GM12874 (cell line): ENCODE data around the gene B4GALT5.

Source experiments
- CTCF ChIP-seq: IDR thresholded peaks from 2 replicates; pipeline ENCODE4 v1.5.1; 2011; ENCODE audit warnings: low read depth, mild to moderate bottlenecking, control low read depth, low read length, moderate library complexity; ENCODE audit not compliant: insufficient read depth

The B4GALT5 gene

DNA sequence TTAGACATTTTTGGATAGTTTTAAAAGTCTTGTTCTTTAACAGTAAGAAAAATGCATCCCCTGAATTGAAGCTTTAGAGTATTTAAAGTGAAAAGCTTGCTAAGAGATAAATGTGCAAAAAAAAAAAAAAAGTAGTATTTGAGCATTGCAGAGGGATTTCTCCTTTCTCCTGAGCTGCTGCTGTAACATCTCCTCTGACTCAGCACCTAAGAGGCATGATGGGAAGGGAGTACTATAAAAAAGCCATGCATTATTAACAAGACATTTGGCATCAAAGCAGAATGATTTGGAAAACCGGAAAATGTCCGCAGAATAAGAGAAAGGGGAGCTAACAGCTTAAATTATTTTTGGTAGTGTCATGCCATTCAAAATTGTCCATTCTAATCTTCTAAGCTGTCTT lies 27.9 kb downstream of the B4GALT5 start:
- TF ChIP-seq CTCF, result no peak

- no peak for TF ChIP-seq CTCF
Measured at GRCh38 chr20:49685161-49685601, 28.5 kb downstream of the B4GALT5 start.

DNA sequence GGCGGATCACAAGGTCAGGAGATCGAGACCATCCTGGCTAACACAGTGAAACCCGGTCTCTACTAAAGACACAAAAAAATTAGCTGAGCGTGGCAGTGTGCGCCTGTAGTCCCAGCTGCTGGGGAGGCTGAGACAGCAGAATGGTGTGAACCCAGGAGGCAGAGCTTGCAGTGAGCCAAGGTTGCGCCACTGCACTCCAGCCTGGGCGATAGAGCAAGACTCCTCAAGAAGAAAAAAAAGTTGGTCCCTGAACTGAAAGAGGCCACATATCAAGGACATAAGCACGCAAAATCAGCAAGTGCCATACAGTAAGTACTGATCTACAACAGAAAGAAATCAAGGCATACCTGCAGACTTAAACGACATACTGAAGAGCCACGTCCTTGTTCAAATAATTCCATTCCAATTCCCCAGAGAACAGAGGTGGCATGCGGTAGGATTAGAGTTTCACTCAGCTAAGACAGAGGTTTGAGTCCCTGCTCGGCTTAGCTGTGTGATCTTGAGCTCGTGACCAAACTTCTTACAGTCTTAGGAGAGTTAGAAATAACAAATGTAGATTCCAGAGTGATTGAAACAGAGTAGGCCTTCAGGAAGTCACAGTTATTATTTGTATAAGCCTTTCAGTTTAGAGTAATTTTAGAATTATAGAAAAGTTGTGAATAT lies 29.2 kb downstream of the B4GALT5 start:
- TF ChIP-seq CTCF, result no peak

DNA sequence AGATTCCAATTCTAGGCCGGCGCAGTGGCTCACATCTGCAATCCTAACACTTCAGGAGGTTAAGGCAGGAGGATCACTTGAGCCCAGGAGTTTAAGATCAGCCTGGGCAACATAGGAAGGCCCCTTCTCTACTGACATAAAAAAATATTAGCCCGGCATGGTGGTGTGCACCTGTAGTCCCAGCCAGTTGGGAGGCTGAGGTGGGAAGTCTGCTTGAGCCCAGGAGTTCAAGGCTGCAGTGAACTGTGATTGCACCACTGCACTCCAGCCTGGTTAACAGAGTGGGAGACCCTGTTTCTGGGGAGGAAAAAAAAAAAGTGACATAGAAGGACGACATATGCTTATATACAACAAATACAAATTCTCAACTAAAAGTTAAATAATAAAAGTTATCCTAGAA lies 30.9 kb downstream of the B4GALT5 start:
- TF ChIP-seq CTCF, result no peak

DNA sequence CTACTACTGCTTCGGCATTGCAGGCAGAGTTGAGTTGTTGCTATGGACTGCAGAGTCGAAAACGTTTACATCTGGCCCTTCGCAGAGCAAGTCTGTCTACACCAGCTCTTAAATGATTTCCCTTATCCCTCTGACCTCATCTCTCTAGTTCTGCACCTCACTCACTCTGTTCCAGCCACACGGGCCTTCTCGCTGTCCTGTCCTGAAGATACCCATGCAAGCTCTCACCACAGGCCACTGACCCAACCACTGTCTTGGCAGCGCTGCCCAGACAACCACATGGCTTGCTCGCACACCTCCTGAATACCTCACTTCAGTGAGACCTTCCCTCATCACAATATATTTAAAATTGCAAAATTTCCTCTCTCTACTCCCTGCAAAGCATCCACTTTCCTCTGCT lies 31.4 kb downstream of the B4GALT5 start:
- TF ChIP-seq CTCF, result no peak

DNA sequence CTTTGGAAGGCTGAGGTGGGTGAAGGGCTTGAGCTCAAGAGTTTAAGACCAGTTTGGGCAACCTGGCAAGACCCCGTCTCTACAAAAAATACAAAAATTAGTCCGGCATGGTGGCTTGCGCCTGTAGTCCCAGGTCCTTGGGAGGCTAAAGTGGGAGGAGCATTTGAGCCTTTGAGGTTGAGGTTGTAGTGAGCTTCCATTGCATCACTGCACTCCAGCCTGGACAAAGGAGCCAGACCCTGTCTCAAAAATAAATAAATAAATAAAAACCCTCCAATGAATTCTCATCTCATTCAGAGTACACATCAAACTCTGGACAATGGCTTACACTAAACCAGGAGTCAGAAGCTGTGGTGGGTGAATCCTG lies 31.8 kb downstream of the B4GALT5 start:
- no peak for TF ChIP-seq CTCF

DNA sequence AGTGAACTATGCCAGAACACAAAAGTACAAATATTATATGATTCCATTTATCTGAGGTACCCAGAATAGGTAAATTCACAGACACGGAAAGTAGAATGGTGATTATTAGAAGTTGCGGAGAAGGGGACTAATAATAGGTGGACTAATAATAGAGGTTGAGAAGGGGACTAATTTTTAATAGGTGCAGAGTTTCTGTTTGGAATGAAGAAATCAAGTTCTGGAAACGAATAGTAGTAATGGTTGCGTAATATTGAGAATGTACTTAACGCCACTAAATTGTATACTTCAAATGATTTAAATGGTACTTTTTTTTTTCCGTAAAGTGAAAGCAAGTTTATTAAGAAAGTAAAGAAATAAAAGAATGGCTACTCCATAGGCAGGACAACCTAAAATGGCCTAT lies 33.2 kb downstream of the B4GALT5 start:
- TF ChIP-seq CTCF, result no peak
